H1 (cell line): Measurements from ENCODE around the gene PACSIN2. TPM values are rescaled to one million over a fixed set of nuclear protein-coding genes. Genes with fewer than 3 reads are reported as not detected.

Source experiments
- CTCF ChIA-PET: fragments of 300-600 bp; sonication (Branson Sonifier 250); formaldehyde crosslinking; loops from one replicate; lab custom pipeline; 2021; ENCODE audit not compliant: partially characterized antibody; lab: Charles Lee
- POLR2A ChIA-PET: fragments of 300-600 bp; sonication (Branson Sonifier 250); formaldehyde crosslinking; loops from one replicate; lab custom pipeline; 2021; ENCODE audit warnings: inconsistent platforms; ENCODE audit not compliant: partially characterized antibody; lab: Charles Lee
- DNase-seq, 2 experiments: peaks; one replicate each; pipeline versions ENCODE4 v3.0.0 to v3.0.0-alpha.2; 2010 to 2022; ENCODE audit warnings: low spot score in 2 of 2, low read depth in 1 of 2, mixed read lengths in 1 of 2
- FAIRE-seq: peaks from 2 replicates; lab custom pipeline; 2011; peaks lifted over from hg19 to GRCh38; lab: Jason Lieb, UNC
- H2AFZ ChIP-seq: 2 replicates; pipeline ENCODE4 v1.8.1; 2012; ENCODE audit warnings: low read length, inconsistent platforms
- H2AK5ac ChIP-seq: 2 replicates; pipeline ENCODE4 v1.6.1; 2013; ENCODE audit warnings: low read depth, low read length
- H2BK120ac ChIP-seq: replicated peaks from 2 replicates; pipeline ENCODE3; 2013; ENCODE audit warnings: low read depth, low read length, inconsistent platforms
- H2BK12ac ChIP-seq: 2 replicates; pipeline ENCODE4 v1.6.1; 2013; ENCODE audit warnings: low read depth, low read length
- H2BK15ac ChIP-seq: 2 replicates; pipeline ENCODE4 v1.6.1; 2013; ENCODE audit warnings: low read length
- H2BK20ac ChIP-seq: 2 replicates; pipeline ENCODE4 v1.6.1; 2013; ENCODE audit warnings: low read length
- H2BK5ac ChIP-seq: 2 replicates; pipeline ENCODE4 v1.6.1; 2013; ENCODE audit warnings: low read depth, low read length
- H3K14ac ChIP-seq: 2 replicates; pipeline ENCODE4 v1.6.1; 2013; ENCODE audit warnings: inconsistent platforms; ENCODE audit not compliant: insufficient read length
- H3K18ac ChIP-seq: 2 replicates; pipeline ENCODE4 v1.6.1; 2013; ENCODE audit warnings: low read length; ENCODE audit errors: extremely low read depth
- H3K23ac ChIP-seq: 2 replicates; pipeline ENCODE4 v1.6.1; 2013; ENCODE audit warnings: inconsistent platforms; ENCODE audit not compliant: insufficient read length
- H3K23me2 ChIP-seq: 2 replicates; pipeline ENCODE4 v1.6.1; 2013; ENCODE audit warnings: low read depth, low read length
- H3K27ac ChIP-seq: 2 replicates; pipeline ENCODE4 v1.6.1; 2011; ENCODE audit warnings: low read depth, low read length, inconsistent platforms
- H3K27me3 ChIP-seq, 4 experiments: replicated peaks in 1 of 4; 1 replicate in 1 of 4; 2 replicates in 3 of 4; pipeline versions ENCODE4 v1.6.1 to v1.8.1; 2011 to 2013; ENCODE audit warnings: low read length in 3 of 4, mild to moderate bottlenecking in 3 of 4, inconsistent platforms in 2 of 4, mixed read lengths in 2 of 4, moderate library complexity in 1 of 4; ENCODE audit not compliant: control insufficient read depth in 3 of 4, insufficient read depth in 3 of 4; ENCODE audit errors: extremely low read depth in 1 of 4
- H3K36me3 ChIP-seq, 4 experiments: 2 replicates each; pipeline versions ENCODE4 v1.6.1 to v1.8.1; 2011 to 2013; ENCODE audit warnings: mild to moderate bottlenecking in 4 of 4, low read length in 3 of 4, moderate library complexity in 2 of 4, control low read depth in 1 of 4, inconsistent platforms in 1 of 4; ENCODE audit not compliant: insufficient read depth in 4 of 4, control insufficient read depth in 2 of 4
- H3K4ac ChIP-seq: replicated peaks from 2 replicates; pipeline ENCODE3; 2013; ENCODE audit warnings: low read length, low read depth, mixed read lengths, inconsistent platforms; ENCODE audit not compliant: insufficient read length
- H3K4me1 ChIP-seq, 4 experiments: replicated peaks in 1 of 4; 1 replicate in 1 of 4; 2 replicates in 3 of 4; pipeline versions ENCODE4 v1.6.1 to v1.8.1; 2011 to 2013; ENCODE audit warnings: low read length in 3 of 4, inconsistent platforms in 2 of 4, mixed read lengths in 1 of 4; ENCODE audit not compliant: insufficient read depth in 4 of 4, control insufficient read depth in 3 of 4
- H3K4me2 ChIP-seq, 2 experiments: 2 replicates each; pipeline versions ENCODE4 v1.6.1 to v1.8.1; 2011 to 2013; ENCODE audit warnings: low read depth in 2 of 2, low read length in 2 of 2, control low read depth in 1 of 2, inconsistent platforms in 1 of 2, mild to moderate bottlenecking in 1 of 2; ENCODE audit not compliant: insufficient read depth in 1 of 2
- H3K4me3 ChIP-seq, 4 experiments: fragments of 200-600, 300-600 bp in 1 of 4; sonication (generic), shearing (Covaris generic), sonication (Bioruptor Twin) in 1 of 4; 2 replicates each; pipeline versions ENCODE4 v1.5.1 to v1.8.1; 2011 to 2016; ENCODE audit warnings: low read length in 4 of 4, low read depth in 3 of 4, control low read depth in 2 of 4, inconsistent platforms in 2 of 4, mild to moderate bottlenecking in 2 of 4, mixed read lengths in 1 of 4, moderate library complexity in 1 of 4; ENCODE audit not compliant: insufficient read depth in 2 of 4; ENCODE audit errors: extremely low read depth in 1 of 4
- H3K56ac ChIP-seq: replicated peaks from 2 replicates; pipeline ENCODE3; 2013; ENCODE audit warnings: low read depth, mild to moderate bottlenecking, mixed read lengths, low read length, inconsistent platforms; ENCODE audit not compliant: insufficient read length
- H3K79me1 ChIP-seq: 2 replicates; pipeline ENCODE4 v1.6.1; 2013; ENCODE audit warnings: low read depth, low read length, control low read depth
- H3K79me2 ChIP-seq, 2 experiments: 2 replicates each; pipeline versions ENCODE4 v1.6.1 to v1.8.1; 2012 to 2013; ENCODE audit warnings: low read length in 2 of 2, mild to moderate bottlenecking in 2 of 2, inconsistent platforms in 1 of 2; ENCODE audit not compliant: insufficient read depth in 2 of 2, control insufficient read depth in 1 of 2
- H3K9ac ChIP-seq, 4 experiments: replicated peaks in 1 of 4; 1 replicate in 1 of 4; 2 replicates in 3 of 4; pipeline versions ENCODE4 v1.6.1 to v1.8.1; 2011 to 2013; ENCODE audit warnings: low read depth in 3 of 4, low read length in 3 of 4, control low read depth in 2 of 4, mild to moderate bottlenecking in 2 of 4, moderate library complexity in 2 of 4, inconsistent platforms in 1 of 4; ENCODE audit errors: extremely low read depth in 1 of 4
- H3K9me3 ChIP-seq, 2 experiments: 2 replicates each; pipeline versions ENCODE4 v1.6.1 to v1.8.1; 2012 to 2013; ENCODE audit warnings: mild to moderate bottlenecking in 2 of 2, moderate library complexity in 2 of 2, control low read depth in 1 of 2, inconsistent platforms in 1 of 2, low read depth in 1 of 2, low read length in 1 of 2, mixed read lengths in 1 of 2; ENCODE audit not compliant: insufficient read depth in 2 of 2
- H4K20me1 ChIP-seq, 2 experiments: replicated peaks in 1 of 2; 2 replicates each; pipeline versions ENCODE3 to v1.8.1; 2011 to 2013; ENCODE audit warnings: inconsistent platforms in 2 of 2, low read length in 2 of 2, mild to moderate bottlenecking in 1 of 2; ENCODE audit not compliant: insufficient read depth in 2 of 2, control insufficient read depth in 1 of 2
- H4K5ac ChIP-seq: 2 replicates; pipeline ENCODE4 v1.6.1; 2013; ENCODE audit warnings: low read length, low read depth, mixed read lengths, inconsistent platforms; ENCODE audit not compliant: insufficient read length
- H4K8ac ChIP-seq: 2 replicates; pipeline ENCODE4 v1.8.0; 2013; ENCODE audit warnings: mild to moderate bottlenecking, moderate library complexity, low read length, inconsistent platforms; ENCODE audit not compliant: insufficient read depth; ENCODE audit errors: extremely low read depth
- H4K91ac ChIP-seq: replicated peaks from 2 replicates; pipeline ENCODE3; 2013; ENCODE audit warnings: low read length, mixed read lengths, inconsistent platforms; ENCODE audit not compliant: insufficient read length
- CBX8 ChIP-seq: fragments of 300-800, 300-1000 bp; sonication (generic); IDR thresholded peaks from 2 replicates; pipeline ENCODE4 v1.7.1; 2016; ENCODE audit warnings: low read depth, low read length, borderline replicate concordance
- JUND ChIP-seq: IDR thresholded peaks from 2 replicates; pipeline ENCODE4 v1.6.1; 2011; ENCODE audit warnings: mild to moderate bottlenecking, improper control_type of control experiment, low read length
- KDM4A ChIP-seq: IDR thresholded peaks from one replicate; pipeline ENCODE4 v1.7.1; 2012; ENCODE audit warnings: low read depth, mild to moderate bottlenecking, moderate library complexity, low read length, inconsistent platforms; ENCODE audit not compliant: severe bottlenecking
- whole genome bisulfite sequencing, 2 experiments: shearing (Covaris generic) in 1 of 2; methylation state at CpG; one replicate each; pipeline versions ENCODE4 v1.1.6 to v1.1.7; 2013 to 2015; ENCODE audit warnings: low lambda C conversion rate in 2 of 2, mixed read lengths in 2 of 2, inconsistent platforms in 1 of 2, low coverage in 1 of 2, missing lambda C conversion rate in 1 of 2; ENCODE audit not compliant: insufficient replicate concordance in 2 of 2, insufficient coverage in 1 of 2, insufficient read length in 1 of 2; ENCODE audit errors: extremely low coverage in 1 of 2, missing lambda C conversion rate in 1 of 2; 5-methylcytosine and 5-hydroxymethylcytosine counted together
- polyA plus RNA-seq, 7 experiments: library from polyadenylated mRNA; depleted of rRNA in 3 of 7; stranded (reverse) in 5 of 7; unstranded in 2 of 7; fragments of >200 nt in 5 of 7; fragments of 200-250 nt in 2 of 7; gene quantifications; 1 replicate in 5 of 7; 2 replicates in 1 of 7; 4 replicates in 1 of 7; pipeline versions ENCODE4 v1.2.1 to v1.2.3, GENCODE V29; 2011 to 2013; ENCODE audit warnings: missing spikeins in 2 of 7, mixed read lengths in 2 of 7
- total RNA-seq: library from RNA; stranded (reverse); fragmentation: NEBNext Ultra II Directional; extraction: Animal tissue kit (Norgen Biotek cat#: 25700); gene quantifications from 2 replicates; pipeline ENCODE4 v1.2.1, GENCODE V29; 2021

PACSIN2 gene
- total and polyA plus RNA-seq, 2 of the 8 experiments (the other 6 are each of a cell fraction or from before 2014, with no cell fraction given) = 44.8 to 64.2 TPM

GRCh38 chr22:42969348-42969975 lies 45.5 kb downstream of the PACSIN2 start:
- TF ChIP-seq KDM4A (no peak), JUND (no peak), CBX8 (no peak)
- no peak overlapping the region for H2BK120ac ChIP-seq
- H2BK15ac ChIP-seq = no peak overlapping the region
- H3K4ac ChIP-seq = no peak overlapping the region
- peaks cover 4 to 22% of the 10 kb centered on the region in 2 experiments for H4K20me1 ChIP-seq
- H4K5ac ChIP-seq = no peak overlapping the region
- peaks cover 2% of the 10 kb centered on the region; the same call in 1 of the 2 replicates for H3K23me2 ChIP-seq
- peaks cover 0 to 60% of the 10 kb centered on the region in 2 experiments; a peak in 3 of 4 replicates for H3K79me2 ChIP-seq
- CTCF ChIA-PET = interaction anchor here (0.9 to 1.6 kb wide), 3 partner anchors 33 to 68 kb away, joined by 3 to 4 read pairs (median 3); no protein-coding TSS in a partner anchor
- no peak overlapping the region for H4K8ac ChIP-seq
- H3K18ac ChIP-seq = no peak overlapping the region
- POLR2A ChIA-PET = interaction anchor here (0.9 to 1.0 kb wide), 2 partner anchors 10 to 46 kb away, joined by 3 read pairs; no protein-coding TSS in a partner anchor
- H2AFZ ChIP-seq = no peak overlapping the region
- DNase-seq = no peak
- H3K4me1 ChIP-seq = peaks cover 2 to 17% (median 6%) of the 10 kb centered on the region in 4 experiments
- no peak overlapping the region for H3K23ac ChIP-seq
- H3K14ac ChIP-seq = no peak overlapping the region
- no peak overlapping the region for H2BK20ac ChIP-seq
- no peak overlapping the region for H3K56ac ChIP-seq
- H3K4me2 ChIP-seq = no peak overlapping the region
- no peak overlapping the region for H3K9ac ChIP-seq
- peaks cover 0 to 16% of the 10 kb centered on the region in 2 experiments; a peak in 2 of 4 replicates for H3K9me3 ChIP-seq
- no peak overlapping the region for H4K91ac ChIP-seq
- no peak for FAIRE-seq
- no peak overlapping the region for H3K27ac ChIP-seq
- H2BK12ac ChIP-seq = no peak overlapping the region
- H2BK5ac ChIP-seq = no peak overlapping the region
- WGBS, 2 experiments = 90% methylated on average over 12 of the region's 12 CpGs; no CpG with 5 or more reads in 1 of the 2 experiments
- H3K4me3 ChIP-seq = no peak overlapping the region
- no peaks in the 10 kb centered on the region for H3K27me3 ChIP-seq
- peaks cover 0 to 6% (median 0%) of the 10 kb centered on the region in 4 experiments; a peak in 1 of 8 replicates for H3K36me3 ChIP-seq
- H3K79me1 ChIP-seq = peaks cover 7% of the 10 kb centered on the region; the same call in 1 of the 2 replicates
- no peak overlapping the region for H2AK5ac ChIP-seq
